Bronchial epithelial cell (primary cell): ENCODE measurements around the gene NBL1. TPM values are rescaled to one million over a fixed set of nuclear protein-coding genes. Genes with fewer than 3 reads are reported as not detected.

Source experiments
- DNase-seq: peaks from one replicate; pipeline ENCODE4 v3.0.0-alpha.2; 2010; ENCODE audit warnings: low read depth
- FAIRE-seq: peaks from 2 replicates; lab custom pipeline; 2011; peaks lifted over from hg19 to GRCh38; lab: Jason Lieb, UNC
- H3K27me3 ChIP-seq: 2 replicates; pipeline ENCODE4 v1.5.1; 2011; ENCODE audit warnings: low read length; ENCODE audit not compliant: control insufficient read depth, insufficient read depth
- H3K36me3 ChIP-seq: 2 replicates; pipeline ENCODE4 v1.5.1; 2011; ENCODE audit warnings: low read length; ENCODE audit not compliant: control insufficient read depth, insufficient read depth
- H3K4me3 ChIP-seq: 2 replicates; pipeline ENCODE4 v1.5.1; 2011; ENCODE audit warnings: mild to moderate bottlenecking, low read depth, low read length, control low read depth
- total RNA-seq: library from RNA; depleted of rRNA; stranded (reverse); fragments of >200 nt; gene quantifications from 2 replicates; pipeline ENCODE4 v1.2.1, GENCODE V29; 2014
- TF ChIP-seq, protein P1 (sequence below): IDR thresholded peaks from 2 replicates; pipeline ENCODE4 v1.5.1; 2011; ENCODE audit warnings: mild to moderate bottlenecking, moderate library complexity, low read length, control low read depth, inconsistent platforms; ENCODE audit not compliant: insufficient read depth, severe bottlenecking

NBL1 gene
- total RNA-seq, 1 donor from 2014 or later, result 55.3 TPM

- DNase-seq, result no peak
- Histone ChIP-seq H3K4me3 (no peak overlapping the region), H3K36me3 (no peaks in the 10 kb centered on the region), H3K27me3 (no peaks in the 10 kb centered on the region)
- TF ChIP-seq, protein P1, sequence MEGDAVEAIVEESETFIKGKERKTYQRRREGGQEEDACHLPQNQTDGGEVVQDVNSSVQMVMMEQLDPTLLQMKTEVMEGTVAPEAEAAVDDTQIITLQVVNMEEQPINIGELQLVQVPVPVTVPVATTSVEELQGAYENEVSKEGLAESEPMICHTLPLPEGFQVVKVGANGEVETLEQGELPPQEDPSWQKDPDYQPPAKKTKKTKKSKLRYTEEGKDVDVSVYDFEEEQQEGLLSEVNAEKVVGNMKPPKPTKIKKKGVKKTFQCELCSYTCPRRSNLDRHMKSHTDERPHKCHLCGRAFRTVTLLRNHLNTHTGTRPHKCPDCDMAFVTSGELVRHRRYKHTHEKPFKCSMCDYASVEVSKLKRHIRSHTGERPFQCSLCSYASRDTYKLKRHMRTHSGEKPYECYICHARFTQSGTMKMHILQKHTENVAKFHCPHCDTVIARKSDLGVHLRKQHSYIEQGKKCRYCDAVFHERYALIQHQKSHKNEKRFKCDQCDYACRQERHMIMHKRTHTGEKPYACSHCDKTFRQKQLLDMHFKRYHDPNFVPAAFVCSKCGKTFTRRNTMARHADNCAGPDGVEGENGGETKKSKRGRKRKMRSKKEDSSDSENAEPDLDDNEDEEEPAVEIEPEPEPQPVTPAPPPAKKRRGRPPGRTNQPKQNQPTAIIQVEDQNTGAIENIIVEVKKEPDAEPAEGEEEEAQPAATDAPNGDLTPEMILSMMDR, result no peak
- FAIRE-seq, result no peak
Observed at GRCh38 chr1:19690342-19690741, 46.2 kb downstream of the NBL1 start.

DNA sequence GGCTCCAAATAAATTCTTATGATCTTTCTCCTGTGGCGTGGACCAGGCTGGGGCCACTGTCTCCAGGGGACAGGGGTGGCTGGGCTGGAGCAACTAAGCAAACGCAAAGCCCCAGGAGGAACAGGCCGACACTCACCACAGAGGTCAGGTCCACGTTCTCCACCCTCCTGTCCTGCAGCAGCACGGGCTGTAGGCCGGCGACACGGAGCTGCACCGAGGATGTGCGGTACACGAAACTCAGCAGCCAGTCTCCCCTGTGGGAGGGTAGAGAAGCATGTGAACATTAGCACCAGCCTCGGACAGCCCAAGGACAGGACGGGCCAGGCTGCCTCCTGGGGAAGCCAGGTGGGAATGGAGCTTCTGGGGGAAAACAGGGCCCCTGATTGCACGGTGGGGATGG, 50.2 kb downstream of the NBL1 start:
- TF ChIP-seq, protein P1, result no peak
- FAIRE-seq, result no peak

DNA sequence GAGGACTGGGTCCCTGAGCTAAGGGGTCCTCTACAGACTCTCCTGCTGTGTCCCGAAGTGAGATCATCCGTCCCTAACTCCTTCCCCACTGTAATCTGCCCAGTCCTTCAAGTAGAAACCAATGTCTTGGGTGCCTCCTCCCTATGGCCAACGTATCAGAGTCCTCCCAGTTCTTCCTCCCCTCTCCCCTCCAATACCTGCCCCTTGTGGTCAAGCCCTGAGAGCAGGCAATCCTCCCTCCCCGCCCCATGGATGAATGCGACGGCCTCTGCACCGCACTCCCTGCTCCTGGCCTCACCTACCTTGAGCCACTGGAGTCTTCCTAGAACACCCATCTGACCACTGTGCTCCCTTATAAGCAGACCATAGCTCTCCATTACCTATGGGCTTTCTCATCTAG, 51.7 kb downstream of the NBL1 start:
- Histone ChIP-seq H3K36me3 (no peaks in the 10 kb centered on the region), H3K27me3 (no peaks in the 10 kb centered on the region), H3K4me3 (no peak overlapping the region)
- TF ChIP-seq, protein P1, result no peak
- FAIRE-seq (peak; percentile 85), DNase-seq (no peak)

More for the DNA sequence above, 50.2 kb downstream of the NBL1 start:
- Histone ChIP-seq H3K36me3 (no peaks in the 10 kb centered on the region), H3K27me3 (no peaks in the 10 kb centered on the region), H3K4me3 (no peak overlapping the region)
- no peak for DNase-seq

- FAIRE-seq (no peak), DNase-seq (no peak)
- Histone ChIP-seq H3K4me3 (no peak overlapping the region), H3K36me3 (no peaks in the 10 kb centered on the region), H3K27me3 (no peaks in the 10 kb centered on the region)
- TF ChIP-seq, protein P1, result no peak
Observed at GRCh38 chr1:19696820-19697219, 52.7 kb downstream of the NBL1 start.

- TF ChIP-seq, protein P1, result no peak
- no peak for FAIRE-seq
- DNase-seq, result no peak
- Histone ChIP-seq H3K4me3 (no peak overlapping the region), H3K27me3 (no peaks in the 10 kb centered on the region), H3K36me3 (no peaks in the 10 kb centered on the region)
Observed at GRCh38 chr1:19698181-19698580, 54.1 kb downstream of the NBL1 start.

DNA sequence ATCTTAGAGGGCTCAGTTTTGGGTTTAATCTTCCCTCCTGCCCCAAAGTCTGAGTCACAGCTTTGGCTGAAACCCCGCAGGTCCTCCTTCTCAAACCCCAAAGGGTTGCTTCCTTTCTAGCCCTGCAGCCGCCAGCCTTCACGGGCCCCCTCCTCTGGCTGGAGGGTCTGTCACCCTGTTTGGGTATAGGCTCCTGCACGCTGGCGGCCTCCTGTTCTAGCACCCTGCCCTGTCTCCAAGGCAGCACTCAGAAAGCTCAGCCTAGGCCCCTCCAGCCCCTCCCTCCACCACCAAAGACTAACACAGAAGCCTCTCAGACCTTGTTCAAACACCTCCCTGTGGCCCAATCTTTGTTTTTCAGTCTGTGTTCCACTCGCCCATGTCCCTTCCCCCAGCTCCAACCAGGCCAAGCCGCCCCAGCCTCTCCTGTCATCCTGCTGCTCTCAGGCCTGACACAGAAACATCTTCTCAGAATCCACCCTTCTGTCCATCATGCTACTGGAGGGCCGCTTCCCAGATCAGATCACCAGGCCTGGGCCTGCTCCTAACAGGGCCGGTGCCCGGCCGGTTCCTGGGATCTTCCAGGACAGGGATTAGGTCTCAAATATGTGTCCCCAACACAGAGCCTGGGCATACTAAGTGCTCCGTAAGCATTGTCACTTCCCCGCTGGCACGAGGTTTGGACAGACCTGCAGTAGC, 56.1 kb downstream of the NBL1 start:
- TF ChIP-seq, protein P1, result no peak
- no peaks in the 10 kb centered on the region for H3K27me3 ChIP-seq
- no peaks in the 10 kb centered on the region for H3K36me3 ChIP-seq
- DNase-seq (no peak), FAIRE-seq (no peak)
- no peak overlapping the region for H3K4me3 ChIP-seq
